HEK293 (cell line): ENCODE data around the gene EFNA2.
A peak's percentile ranks its signal among the peaks of the same experiment; 100 is the strongest.

Experiments
- HOXD13 ChIP-seq: sonication (generic); formaldehyde crosslinking; IDR thresholded peaks from 2 replicates; pipeline ENCODE4 v1.8.0; 2022; ENCODE audit warnings: missing genetic modification reagents, borderline replicate concordance
- KLF10 ChIP-seq: fragments of 450-650 bp; IDR thresholded peaks from 2 replicates; pipeline ENCODE4 v1.5.1; 2018; ENCODE audit warnings: missing biosample characterization, mild to moderate bottlenecking, missing genetic modification characterization
- KLF17 ChIP-seq: fragments of 450-650 bp; formaldehyde crosslinking; IDR thresholded peaks from 2 replicates; pipeline ENCODE4 v1.5.1; 2016; ENCODE audit warnings: missing biosample characterization, missing genetic modification characterization
- MYNN ChIP-seq: fragments of 450-650 bp; formaldehyde crosslinking; IDR thresholded peaks from 2 replicates; pipeline ENCODE4 v1.5.1; 2016; ENCODE audit warnings: missing biosample characterization, missing genetic modification characterization, borderline replicate concordance
- REPIN1 ChIP-seq: fragments of 450-650 bp; formaldehyde crosslinking; IDR thresholded peaks from 2 replicates; pipeline ENCODE4 v1.5.1; 2017; ENCODE audit warnings: missing biosample characterization, missing genetic modification characterization, low read depth
- ZBTB11 ChIP-seq: fragments of 450-650 bp; formaldehyde crosslinking; conservative IDR thresholded peaks from 2 replicates; pipeline ENCODE4 v1.5.1; 2016; ENCODE audit warnings: low read depth, missing biosample characterization, missing genetic modification characterization
- ZFHX2 ChIP-seq: fragments of 450-650 bp; formaldehyde crosslinking; conservative IDR thresholded peaks from 2 replicates; pipeline ENCODE4 v1.5.1; 2016; ENCODE audit warnings: missing biosample characterization, missing genetic modification characterization
- ZFP3 ChIP-seq: fragments of 450-650 bp; formaldehyde crosslinking; IDR thresholded peaks from 2 replicates; pipeline ENCODE4 v1.5.1; 2016; ENCODE audit warnings: low read depth, missing biosample characterization, missing genetic modification characterization
- ZFP37 ChIP-seq: fragments of 450-650 bp; formaldehyde crosslinking; IDR thresholded peaks from 2 replicates; pipeline ENCODE4 v1.5.1; 2016; ENCODE audit warnings: missing biosample characterization, missing genetic modification characterization
- ZNF10 ChIP-seq: fragments of 450-650 bp; formaldehyde crosslinking; IDR thresholded peaks from 2 replicates; pipeline ENCODE4 v1.5.1; 2017; ENCODE audit warnings: missing biosample characterization, missing genetic modification characterization
- ZNF121 ChIP-seq: fragments of 450-650 bp; formaldehyde crosslinking; IDR thresholded peaks from 2 replicates; pipeline ENCODE4 v1.5.1; 2016; ENCODE audit warnings: missing biosample characterization, missing genetic modification characterization
- ZNF133 ChIP-seq: fragments of 450-650 bp; formaldehyde crosslinking; IDR thresholded peaks from 2 replicates; pipeline ENCODE4 v1.5.1; 2016; ENCODE audit warnings: missing biosample characterization, missing genetic modification characterization
- ZNF146 ChIP-seq: fragments of 450-650 bp; formaldehyde crosslinking; IDR thresholded peaks from 2 replicates; pipeline ENCODE4 v1.5.1; 2016; ENCODE audit warnings: missing biosample characterization, missing genetic modification characterization
- ZNF16 ChIP-seq: fragments of 450-650 bp; formaldehyde crosslinking; IDR thresholded peaks from 2 replicates; pipeline ENCODE4 v1.5.1; 2016; ENCODE audit warnings: low read depth, missing biosample characterization, missing genetic modification characterization
- ZNF19 ChIP-seq: fragments of 450-650 bp; formaldehyde crosslinking; IDR thresholded peaks from 2 replicates; pipeline ENCODE4; 2016; ENCODE audit warnings: missing biosample characterization, missing genetic modification characterization, low read depth
- ZNF2 ChIP-seq: fragments of 450-650 bp; formaldehyde crosslinking; IDR thresholded peaks from 2 replicates; pipeline ENCODE4 v1.5.1; 2016; ENCODE audit warnings: missing biosample characterization, missing genetic modification characterization
- ZNF202 ChIP-seq: fragments of 450-650 bp; formaldehyde crosslinking; IDR thresholded peaks from 2 replicates; pipeline ENCODE4 v1.5.1; 2016; ENCODE audit warnings: missing biosample characterization, missing genetic modification characterization, borderline replicate concordance
- ZNF223 ChIP-seq: fragments of 450-650 bp; formaldehyde crosslinking; IDR thresholded peaks from 2 replicates; pipeline ENCODE4 v1.5.1; 2016; ENCODE audit warnings: missing biosample characterization, missing genetic modification characterization
- ZNF350 ChIP-seq: fragments of 450-650 bp; formaldehyde crosslinking; IDR thresholded peaks from 2 replicates; pipeline ENCODE4 v1.5.0; 2017; ENCODE audit warnings: missing biosample characterization, mild to moderate bottlenecking, missing genetic modification characterization
- ZNF354C ChIP-seq: fragments of 450-650 bp; formaldehyde crosslinking; IDR thresholded peaks from 2 replicates; pipeline ENCODE4 v1.5.1; 2016; ENCODE audit warnings: missing biosample characterization, missing genetic modification characterization, low read depth, borderline replicate concordance
- ZNF394 ChIP-seq: fragments of 450-650 bp; formaldehyde crosslinking; IDR thresholded peaks from 2 replicates; pipeline ENCODE4 v1.5.1; 2016; ENCODE audit warnings: missing biosample characterization, missing genetic modification characterization, mild to moderate bottlenecking, moderate library complexity, borderline replicate concordance
- ZNF416 ChIP-seq: fragments of 450-650 bp; formaldehyde crosslinking; IDR thresholded peaks from 2 replicates; pipeline ENCODE4 v1.5.1; 2016; ENCODE audit warnings: missing biosample characterization, missing genetic modification characterization
- ZNF596 ChIP-seq: fragments of 450-650 bp; IDR thresholded peaks from 2 replicates; pipeline ENCODE4 v1.5.0; 2018; ENCODE audit warnings: missing biosample characterization, mild to moderate bottlenecking, missing genetic modification characterization, moderate library complexity
- ZNF610 ChIP-seq: fragments of 450-650 bp; formaldehyde crosslinking; IDR thresholded peaks from 2 replicates; pipeline ENCODE4 v1.5.1; 2016; ENCODE audit warnings: missing biosample characterization, missing genetic modification characterization, borderline replicate concordance
- ZNF660 ChIP-seq: fragments of 450-650 bp; IDR thresholded peaks from 2 replicates; pipeline ENCODE4 v1.5.1; 2018; ENCODE audit warnings: missing biosample characterization, mild to moderate bottlenecking, missing genetic modification characterization
- ZNF76 ChIP-seq: fragments of 450-650 bp; formaldehyde crosslinking; IDR thresholded peaks from 2 replicates; pipeline ENCODE4; 2016; ENCODE audit warnings: low read depth, missing biosample characterization, missing genetic modification characterization, borderline replicate concordance
- ZNF792 ChIP-seq: fragments of 450-650 bp; formaldehyde crosslinking; IDR thresholded peaks from 2 replicates; pipeline ENCODE4 v1.5.1; 2016; ENCODE audit warnings: missing biosample characterization, missing genetic modification characterization
- ZSCAN16 ChIP-seq: fragments of 450-650 bp; formaldehyde crosslinking; IDR thresholded peaks from 2 replicates; pipeline ENCODE4 v1.5.1; 2016; ENCODE audit warnings: missing biosample characterization, missing genetic modification characterization
- TF ChIP-seq, protein P1 (sequence below): sonication (generic); formaldehyde crosslinking; IDR thresholded peaks from 2 replicates; pipeline ENCODE4 v1.8.1; 2022; ENCODE audit warnings: mild to moderate bottlenecking, moderate library complexity, missing genetic modification reagents
- TF ChIP-seq, protein P2 (sequence below): fragments of 450-650 bp; IDR thresholded peaks from 2 replicates; pipeline ENCODE4 v1.5.1; 2018; ENCODE audit warnings: missing biosample characterization, missing genetic modification characterization
- TF ChIP-seq, protein P3 (sequence below): fragments of 450-650 bp; formaldehyde crosslinking; IDR thresholded peaks from 2 replicates; pipeline ENCODE4 v1.5.1; 2016; ENCODE audit warnings: missing biosample characterization, missing genetic modification characterization

Gene EFNA2

GRCh38 chr19:1239796-1240737 lies 45.6 kb upstream of the EFNA2 start (continued):
- TF ChIP-seq KLF17, result no peak; the same call in 1 of the 2 replicates
- no peak for TF ChIP-seq ZNF394 (tag by site-specific recombination)
- TF ChIP-seq ZNF16 (tag by site-specific recombination), result no peak
- peak; percentile 63 for TF ChIP-seq ZFHX2 (tag by site-specific recombination)
- no peak for TF ChIP-seq ZFP3 (tag by site-specific recombination)
- TF ChIP-seq ZNF596 (tag by site-specific recombination), result peak; percentile 62; the same call in 1 of the 2 replicates
- TF ChIP-seq ZNF610 (tag by site-specific recombination), result peak; percentile 34; the same call in 1 of the 2 replicates
- TF ChIP-seq ZBTB11, result no peak; the same call in 1 of the 2 replicates
- no peak for TF ChIP-seq ZSCAN16 (tag by site-specific recombination)
- TF ChIP-seq KLF10 (tag by site-specific recombination), result peak; percentile 96
- TF ChIP-seq ZNF416, result no peak
- no peak for TF ChIP-seq ZNF76
- TF ChIP-seq REPIN1, result no peak
- TF ChIP-seq, protein P1, sequence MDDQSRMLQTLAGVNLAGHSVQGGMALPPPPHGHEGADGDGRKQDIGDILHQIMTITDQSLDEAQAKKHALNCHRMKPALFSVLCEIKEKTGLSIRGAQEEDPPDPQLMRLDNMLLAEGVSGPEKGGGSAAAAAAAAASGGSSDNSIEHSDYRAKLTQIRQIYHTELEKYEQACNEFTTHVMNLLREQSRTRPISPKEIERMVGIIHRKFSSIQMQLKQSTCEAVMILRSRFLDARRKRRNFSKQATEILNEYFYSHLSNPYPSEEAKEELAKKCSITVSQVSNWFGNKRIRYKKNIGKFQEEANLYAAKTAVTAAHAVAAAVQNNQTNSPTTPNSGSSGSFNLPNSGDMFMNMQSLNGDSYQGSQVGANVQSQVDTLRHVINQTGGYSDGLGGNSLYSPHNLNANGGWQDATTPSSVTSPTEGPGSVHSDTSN (CRISPR knock-in tag), result no peak
- TF ChIP-seq, protein P2, sequence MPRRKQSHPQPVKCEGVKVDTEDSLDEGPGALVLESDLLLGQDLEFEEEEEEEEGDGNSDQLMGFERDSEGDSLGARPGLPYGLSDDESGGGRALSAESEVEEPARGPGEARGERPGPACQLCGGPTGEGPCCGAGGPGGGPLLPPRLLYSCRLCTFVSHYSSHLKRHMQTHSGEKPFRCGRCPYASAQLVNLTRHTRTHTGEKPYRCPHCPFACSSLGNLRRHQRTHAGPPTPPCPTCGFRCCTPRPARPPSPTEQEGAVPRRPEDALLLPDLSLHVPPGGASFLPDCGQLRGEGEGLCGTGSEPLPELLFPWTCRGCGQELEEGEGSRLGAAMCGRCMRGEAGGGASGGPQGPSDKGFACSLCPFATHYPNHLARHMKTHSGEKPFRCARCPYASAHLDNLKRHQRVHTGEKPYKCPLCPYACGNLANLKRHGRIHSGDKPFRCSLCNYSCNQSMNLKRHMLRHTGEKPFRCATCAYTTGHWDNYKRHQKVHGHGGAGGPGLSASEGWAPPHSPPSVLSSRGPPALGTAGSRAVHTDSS (tag by site-specific recombination), result no peak; the same call in 1 of the 2 replicates
- TF ChIP-seq ZNF223 (tag by site-specific recombination), result no peak
- no peak for TF ChIP-seq MYNN (tag by site-specific recombination)
- no peak; the same call in 1 of the 2 replicates for TF ChIP-seq ZNF2 (tag by site-specific recombination)
- no peak for TF ChIP-seq ZNF354C (tag by site-specific recombination)
- no peak for TF ChIP-seq ZNF350 (tag by site-specific recombination)
- TF ChIP-seq ZNF121 (tag by site-specific recombination), result 0 out of 2 replicates have a peak, but pooled peaks have one; percentile 17
- TF ChIP-seq ZFP37 (tag by site-specific recombination), result no peak
- TF ChIP-seq ZNF133 (tag by site-specific recombination), result no peak
- TF ChIP-seq, protein P3, sequence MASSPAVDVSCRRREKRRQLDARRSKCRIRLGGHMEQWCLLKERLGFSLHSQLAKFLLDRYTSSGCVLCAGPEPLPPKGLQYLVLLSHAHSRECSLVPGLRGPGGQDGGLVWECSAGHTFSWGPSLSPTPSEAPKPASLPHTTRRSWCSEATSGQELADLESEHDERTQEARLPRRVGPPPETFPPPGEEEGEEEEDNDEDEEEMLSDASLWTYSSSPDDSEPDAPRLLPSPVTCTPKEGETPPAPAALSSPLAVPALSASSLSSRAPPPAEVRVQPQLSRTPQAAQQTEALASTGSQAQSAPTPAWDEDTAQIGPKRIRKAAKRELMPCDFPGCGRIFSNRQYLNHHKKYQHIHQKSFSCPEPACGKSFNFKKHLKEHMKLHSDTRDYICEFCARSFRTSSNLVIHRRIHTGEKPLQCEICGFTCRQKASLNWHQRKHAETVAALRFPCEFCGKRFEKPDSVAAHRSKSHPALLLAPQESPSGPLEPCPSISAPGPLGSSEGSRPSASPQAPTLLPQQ (tag by site-specific recombination), result no peak
- TF ChIP-seq ZNF146, result no peak
- peak; percentile 88; the same call in 1 of the 2 replicates for TF ChIP-seq ZNF660
- TF ChIP-seq ZNF792, result no peak
- TF ChIP-seq ZNF10 (tag by site-specific recombination), result no peak; the same call in 1 of the 2 replicates
- TF ChIP-seq HOXD13 (CRISPR knock-in tag), result no peak
- no peak for TF ChIP-seq ZNF19 (tag by site-specific recombination)
- TF ChIP-seq ZNF202 (tag by site-specific recombination), result no peak
